Mesendoderm (in vitro differentiated cells): ENCODE results near the gene RERE.
"Not testable (repeated sequence)": the region's sequence is repeated elsewhere in the genome, so short reads cannot be mapped to it uniquely, and the experiment has no call there.

Experiments used
- DNase-seq: peaks from one replicate; pipeline ENCODE4 v3.0.0; 2013
- H2AK5ac ChIP-seq: 2 replicates; pipeline ENCODE4 v1.6.1; 2013; ENCODE audit warnings: low read length, inconsistent platforms
- H2BK120ac ChIP-seq: 2 replicates; pipeline ENCODE4 v1.6.1; 2013; ENCODE audit warnings: low read depth, mild to moderate bottlenecking, low read length, moderate library complexity, mixed read lengths
- H2BK15ac ChIP-seq: replicated peaks from 2 replicates; pipeline ENCODE4 v1.6.1; 2013; ENCODE audit warnings: low read depth, mild to moderate bottlenecking, moderate library complexity
- H2BK5ac ChIP-seq: 2 replicates; pipeline ENCODE4 v1.6.1; 2013; ENCODE audit warnings: low read length, inconsistent platforms
- H3K18ac ChIP-seq: 2 replicates; pipeline ENCODE4 v1.6.1; 2013; ENCODE audit warnings: mild to moderate bottlenecking, low read length, mixed read lengths
- H3K23ac ChIP-seq: one replicate; pipeline ENCODE4 v1.6.1; 2013; ENCODE audit warnings: low read length
- H3K27ac ChIP-seq: 2 replicates; pipeline ENCODE4 v1.5.1; 2013; ENCODE audit warnings: low read depth, mild to moderate bottlenecking, inconsistent platforms, low read length, moderate library complexity
- H3K27me3 ChIP-seq: 2 replicates; pipeline ENCODE4 v1.6.1; 2013; ENCODE audit warnings: low read length, control low read depth, mild to moderate bottlenecking, inconsistent platforms; ENCODE audit not compliant: insufficient read depth, poor library complexity
- H3K36me3 ChIP-seq: 2 replicates; pipeline ENCODE4 v1.6.1; 2013; ENCODE audit warnings: low read length, inconsistent platforms; ENCODE audit not compliant: control insufficient read depth, insufficient read depth
- H3K4ac ChIP-seq: one replicate; pipeline ENCODE4 v1.6.1; 2013; ENCODE audit warnings: low read depth, mild to moderate bottlenecking, low read length, moderate library complexity
- H3K4me1 ChIP-seq: 2 replicates; pipeline ENCODE4 v1.6.1; 2013; ENCODE audit warnings: low read depth, low read length, inconsistent platforms; ENCODE audit not compliant: control insufficient read depth
- H3K4me2 ChIP-seq: 2 replicates; pipeline ENCODE4 v1.6.1; 2013; ENCODE audit warnings: low read length
- H3K4me3 ChIP-seq: 2 replicates; pipeline ENCODE4 v1.5.1; 2013; ENCODE audit warnings: mild to moderate bottlenecking, low read length
- H3K56ac ChIP-seq: one replicate; pipeline ENCODE4 v1.6.1; 2013; ENCODE audit warnings: low read length
- H3K79me1 ChIP-seq: 2 replicates; pipeline ENCODE4 v1.6.1; 2013; ENCODE audit warnings: low read length, inconsistent platforms
- H3K79me2 ChIP-seq: 2 replicates; pipeline ENCODE4 v1.6.1; 2013; ENCODE audit warnings: mild to moderate bottlenecking, low read length; ENCODE audit not compliant: control insufficient read depth, insufficient read depth
- H3K9ac ChIP-seq: 2 replicates; pipeline ENCODE4 v1.6.1; 2013; ENCODE audit warnings: low read length, inconsistent platforms
- H4K5ac ChIP-seq: one replicate; pipeline ENCODE4 v1.6.1; 2013; ENCODE audit warnings: low read length
- H4K8ac ChIP-seq: one replicate; pipeline ENCODE4 v1.6.1; 2013; ENCODE audit warnings: low read depth, mild to moderate bottlenecking, control low read depth, low read length, moderate library complexity
- WGBS: extraction: QIAGEN DNeasy Blood & Tissue Kit; methylation state at CpG from one replicate; pipeline ENCODE4 v1.1.7; 2013; ENCODE audit warnings: low lambda C conversion rate, missing lambda C conversion rate; ENCODE audit not compliant: insufficient coverage; ENCODE audit errors: extremely low coverage; 5-methylcytosine and 5-hydroxymethylcytosine counted together

The RERE gene

GRCh38 chr1:8446119-8446518, 371.3 kb downstream of the RERE start:
- not testable (repeated sequence) for H3K79me1 ChIP-seq, H3K56ac ChIP-seq, H3K27me3 ChIP-seq, H2BK15ac ChIP-seq, H3K18ac ChIP-seq, H3K36me3 ChIP-seq, H3K79me2 ChIP-seq, H4K8ac ChIP-seq, H3K23ac ChIP-seq, H2AK5ac ChIP-seq, H3K4me1 ChIP-seq, H3K4me3 ChIP-seq, H3K4ac ChIP-seq, DNase-seq, H2BK120ac ChIP-seq, H3K27ac ChIP-seq, H3K9ac ChIP-seq, H2BK5ac ChIP-seq, H4K5ac ChIP-seq, H3K4me2 ChIP-seq
- WGBS, result no CpG with 5 or more reads among the region's 5 CpGs

DNA sequence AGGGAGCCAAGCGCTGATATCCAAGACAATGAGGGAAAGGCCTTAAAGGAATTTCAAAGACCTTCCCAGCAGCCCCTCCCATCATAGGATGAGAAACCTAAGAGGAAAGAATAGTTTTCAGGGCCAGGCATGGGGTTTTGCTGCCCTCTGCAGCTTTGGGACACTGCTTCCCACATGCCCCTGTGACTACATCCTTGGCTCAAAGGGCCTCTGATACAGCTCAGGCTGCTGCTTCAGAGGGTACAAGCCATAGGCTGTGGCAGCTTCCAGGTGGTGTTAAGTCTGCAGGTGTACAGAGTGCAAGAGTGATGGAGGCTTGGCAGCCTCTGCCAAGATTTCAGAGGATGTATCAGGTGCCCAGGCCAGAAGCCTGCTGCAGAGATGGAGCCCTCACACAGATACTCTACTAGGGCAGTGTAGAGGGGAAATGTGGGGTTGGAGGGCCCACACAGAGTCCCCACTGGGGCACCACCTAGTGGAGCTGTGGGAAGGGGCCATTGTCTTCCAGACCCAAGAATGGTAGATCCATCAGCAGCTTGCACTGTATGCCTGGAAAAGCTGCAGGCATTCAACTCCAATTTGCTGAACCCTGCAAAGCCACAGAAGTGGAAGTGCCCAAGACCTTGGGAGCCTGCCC, 373.8 kb downstream of the RERE start:
- no CpG with 5 or more reads among the region's 1 CpG for WGBS
- H4K8ac ChIP-seq, result no peak overlapping the region
- no peaks in the 10 kb centered on the region for H3K27me3 ChIP-seq
- peaks cover 2% of the 10 kb centered on the region for H3K79me1 ChIP-seq
- no peak overlapping the region for H3K18ac ChIP-seq
- H2BK120ac ChIP-seq, result no peak overlapping the region
- no peak overlapping the region for H3K4me3 ChIP-seq
- no peaks in the 10 kb centered on the region for H3K4me1 ChIP-seq
- H2BK5ac ChIP-seq, result no peak overlapping the region
- H3K23ac ChIP-seq, result no peak overlapping the region
- H3K4ac ChIP-seq, result no peak overlapping the region
- peak; percentile 86 for DNase-seq
- no peak overlapping the region for H3K56ac ChIP-seq
- no peaks in the 10 kb centered on the region for H3K36me3 ChIP-seq
- no peak overlapping the region for H3K4me2 ChIP-seq
- H2BK15ac ChIP-seq, result no peak overlapping the region
- no peak overlapping the region for H2AK5ac ChIP-seq
- peak overlapping the region; percentile 11 for H3K27ac ChIP-seq
- no peak overlapping the region for H3K9ac ChIP-seq
- no peak overlapping the region for H4K5ac ChIP-seq
- no peaks in the 10 kb centered on the region for H3K79me2 ChIP-seq

DNA sequence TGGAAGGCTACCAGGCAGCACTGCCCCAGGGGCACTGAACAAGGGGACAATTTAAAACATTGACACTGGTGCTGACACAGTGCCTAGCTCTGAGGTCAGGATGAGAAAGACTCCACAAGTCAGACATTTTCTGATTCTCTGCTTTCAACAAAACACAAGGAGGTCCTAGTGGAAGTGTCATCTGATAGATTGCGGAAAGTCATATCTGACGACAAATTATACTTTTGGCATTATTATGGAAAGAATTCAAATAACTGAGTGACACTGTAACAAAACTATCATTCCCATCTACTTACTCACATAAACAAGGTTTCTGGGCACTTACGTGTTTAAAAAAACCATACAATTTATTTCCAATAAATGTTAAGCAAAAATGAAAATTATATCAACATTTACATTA, 376.0 kb downstream of the RERE start:
- H3K36me3 ChIP-seq, result no peaks in the 10 kb centered on the region
- H3K27ac ChIP-seq, result no peak overlapping the region
- no peak overlapping the region for H3K9ac ChIP-seq
- no peak overlapping the region for H2BK15ac ChIP-seq
- no peaks in the 10 kb centered on the region for H3K27me3 ChIP-seq
- H4K8ac ChIP-seq, result no peak overlapping the region
- H3K4me1 ChIP-seq, result peaks cover 4% of the 10 kb centered on the region
- no peak overlapping the region for H3K4ac ChIP-seq
- H4K5ac ChIP-seq, result no peak overlapping the region
- H3K79me1 ChIP-seq, result peaks cover 1% of the 10 kb centered on the region
- no peak overlapping the region for H2BK120ac ChIP-seq
- no peak overlapping the region for H3K4me2 ChIP-seq
- H3K18ac ChIP-seq, result no peak overlapping the region
- no peak for DNase-seq
- H2BK5ac ChIP-seq, result no peak overlapping the region
- H3K79me2 ChIP-seq, result no peaks in the 10 kb centered on the region
- no CpG with 5 or more reads among the region's 3 CpGs for WGBS
- no peak overlapping the region for H3K23ac ChIP-seq
- H3K56ac ChIP-seq, result no peak overlapping the region
- no peak overlapping the region for H3K4me3 ChIP-seq
- no peak overlapping the region for H2AK5ac ChIP-seq

DNA sequence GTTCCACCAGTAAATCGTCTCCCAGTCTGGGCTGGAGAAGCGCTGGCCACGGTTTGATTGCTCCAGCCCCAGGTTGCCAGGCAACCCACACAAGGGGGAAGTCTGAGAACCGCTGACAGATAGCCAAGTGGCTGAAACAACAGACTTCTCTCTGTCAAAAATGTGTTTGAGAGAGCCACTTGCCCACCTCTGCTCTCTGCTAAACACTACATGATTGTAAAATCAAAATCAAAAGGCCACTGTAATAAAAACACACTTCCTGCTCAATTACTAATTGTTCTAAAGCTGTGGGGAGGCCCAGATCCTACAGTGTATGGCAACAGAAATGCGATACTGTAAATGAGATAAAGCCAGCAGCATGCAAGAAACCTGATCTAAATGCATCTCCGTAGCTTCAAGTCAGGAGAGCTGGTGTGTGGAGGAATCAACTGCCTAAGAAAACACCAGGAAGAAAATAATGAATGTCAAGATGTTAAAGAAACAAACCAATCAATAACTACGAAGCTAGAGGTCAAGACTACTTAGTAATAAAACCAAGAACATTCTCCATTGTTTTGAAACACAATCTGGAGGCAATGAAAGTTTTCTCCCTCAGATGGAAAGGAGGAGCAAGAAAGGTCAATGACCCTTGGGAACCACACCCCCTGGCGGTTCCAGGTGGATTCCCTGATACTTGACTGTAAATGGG, 378.3 kb downstream of the RERE start:
- peak; percentile 95 for DNase-seq
- Histone ChIP-seq H2BK5ac (no peak overlapping the region), H2BK15ac (no peak overlapping the region), H2AK5ac (no peak overlapping the region), H3K56ac (no peak overlapping the region), H4K5ac (no peak overlapping the region), H3K27ac (peak overlapping the region; percentile 30), H3K27me3 (no peaks in the 10 kb centered on the region), H3K79me2 (no peaks in the 10 kb centered on the region), H3K36me3 (no peaks in the 10 kb centered on the region), H3K4me3 (no peak overlapping the region), H3K4me1 (peaks cover 4% of the 10 kb centered on the region), H3K4ac (no peak overlapping the region), H2BK120ac (no peak overlapping the region), H3K79me1 (peaks cover 7% of the 10 kb centered on the region), H4K8ac (no peak overlapping the region), H3K9ac (no peak overlapping the region), H3K23ac (no peak overlapping the region), H3K18ac (no peak overlapping the region), H3K4me2 (no peak overlapping the region)
- WGBS, result no CpG with 5 or more reads among the region's 8 CpGs

DNA sequence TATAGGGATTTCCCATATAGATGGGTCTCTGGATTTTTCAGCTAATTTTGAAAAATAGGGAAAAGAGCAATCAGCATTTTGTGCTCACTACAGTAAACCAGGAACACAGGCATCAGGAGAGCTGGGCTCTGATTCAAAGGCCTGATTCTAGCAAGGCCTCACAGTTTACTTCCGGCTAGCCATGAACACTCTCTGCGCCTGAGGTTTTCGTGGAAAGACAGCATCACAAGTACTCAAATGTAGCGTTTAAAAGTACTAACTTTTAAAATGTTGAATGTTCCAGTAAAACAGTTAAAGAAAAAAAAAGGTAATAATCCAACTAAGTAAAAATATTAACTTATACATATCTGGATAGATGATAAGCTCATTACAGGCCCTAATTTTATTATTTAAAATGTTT, 379.0 kb downstream of the RERE start:
- DNase-seq, result no peak
- Histone ChIP-seq H3K4me2 (no peak overlapping the region), H3K27ac (no peak overlapping the region), H3K79me1 (peaks cover 8% of the 10 kb centered on the region), H2BK5ac (no peak overlapping the region), H2BK120ac (no peak overlapping the region), H4K8ac (no peak overlapping the region), H3K27me3 (no peaks in the 10 kb centered on the region), H3K79me2 (no peaks in the 10 kb centered on the region), H3K36me3 (no peaks in the 10 kb centered on the region), H3K4me1 (peaks cover 4% of the 10 kb centered on the region), H3K9ac (no peak overlapping the region), H3K18ac (no peak overlapping the region), H3K56ac (no peak overlapping the region), H3K4me3 (no peak overlapping the region), H3K4ac (peak overlapping the region; percentile 49), H4K5ac (no peak overlapping the region), H2BK15ac (no peak overlapping the region), H2AK5ac (no peak overlapping the region), H3K23ac (no peak overlapping the region)
- no CpG with 5 or more reads among the region's 4 CpGs for WGBS

GRCh38 chr1:8437347-8437746, 380.1 kb downstream of the RERE start:
- Histone ChIP-seq H2AK5ac (no peak overlapping the region), H3K9ac (no peak overlapping the region), H2BK15ac (no peak overlapping the region), H3K4me3 (no peak overlapping the region), H3K27me3 (no peaks in the 10 kb centered on the region), H4K8ac (no peak overlapping the region), H3K79me1 (peaks cover 8% of the 10 kb centered on the region), H3K23ac (no peak overlapping the region), H2BK5ac (no peak overlapping the region), H3K4me2 (no peak overlapping the region), H3K56ac (no peak overlapping the region), H4K5ac (no peak overlapping the region), H3K36me3 (no peaks in the 10 kb centered on the region), H3K4me1 (peaks cover 4% of the 10 kb centered on the region), H3K79me2 (no peaks in the 10 kb centered on the region), H2BK120ac (no peak overlapping the region), H3K4ac (no peak overlapping the region), H3K18ac (peak overlapping the region; percentile 82), H3K27ac (no peak overlapping the region)
- no peak for DNase-seq
- WGBS, result no CpG with 5 or more reads among the region's 4 CpGs
